Mammary epithelial cell (primary cell): ENCODE results near the gene MYO9A.

Experiments
- CTCF ChIP-seq, 2 donors: IDR thresholded peaks in 1 of 2; conservative IDR thresholded peaks in 1 of 2; 2 replicates each; pipeline ENCODE4 v1.5.1; 2011 to 2012; ENCODE audit warnings: inconsistent platforms in 2 of 2, low read length in 2 of 2, mild to moderate bottlenecking in 2 of 2, control low read depth in 1 of 2, low read depth in 1 of 2; ENCODE audit not compliant: insufficient read depth in 1 of 2; ENCODE audit errors: extremely low read depth in 1 of 2
- EZH2 ChIP-seq: IDR thresholded peaks from 2 replicates; pipeline ENCODE4 v1.6.1; 2012; ENCODE audit warnings: low read length, inconsistent platforms, borderline replicate concordance

DNA sequence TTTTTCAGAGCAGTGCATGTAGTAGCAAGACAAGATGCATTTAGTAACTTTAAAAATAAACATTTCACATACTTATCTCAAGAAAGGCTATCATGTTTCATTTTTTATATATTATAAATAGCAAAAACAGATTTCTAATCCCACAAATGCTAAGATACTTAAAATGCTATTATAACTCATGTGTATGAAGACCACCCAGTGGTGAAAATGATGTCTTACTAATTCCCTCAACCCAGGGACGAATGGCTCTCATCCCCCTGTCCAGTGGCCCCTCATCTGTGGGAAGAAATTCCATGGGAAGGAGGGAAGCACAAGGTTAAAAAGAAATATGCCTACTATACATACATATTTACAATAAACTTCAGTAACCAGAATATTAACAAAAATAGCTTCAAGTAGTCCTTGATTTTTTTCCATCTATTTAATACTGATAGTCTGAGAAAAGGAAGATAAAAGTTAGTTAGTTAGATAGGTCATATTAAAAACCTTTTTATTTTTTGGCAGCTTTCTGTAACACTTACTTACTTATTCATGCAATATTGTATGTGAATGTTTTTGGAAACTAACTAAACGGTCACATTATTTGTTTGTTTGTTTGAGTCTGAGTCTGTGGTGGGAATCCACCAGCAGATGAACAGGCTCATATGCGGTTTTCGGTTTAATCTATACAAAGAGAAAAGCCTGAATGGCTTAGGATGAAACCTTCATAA is 292.8 kb downstream of the MYO9A start:
- TF ChIP-seq CTCF (conservative IDR thresholded peaks at IDR 0.05 in 1 of 2, IDR thresholded peaks at IDR 0.05 in 1 of 2; ENCODE audit: extremely low read depth in 1 of 2, insufficient read depth in 1 of 2, low read depth in 1 of 2, low read length in 2 of 2) (no peak), EZH2 (no peak)
